ENCODE measurements around the gene LKAAEAR1. TPM values are rescaled to one million over a fixed set of nuclear protein-coding genes. Genes with fewer than 3 reads are reported as not detected.

LKAAEAR1 gene
- total and polyA plus RNA-seq, 2 experiments from 2014 or later: 1.2 TPM; not detected in 1

- TF ChIP-seq EZH2 (IDR thresholded peaks at IDR 0.05; ENCODE audit: borderline replicate concordance): no peak
- TF ChIP-seq CTCF (IDR thresholded peaks at IDR 0.05; ENCODE audit: poor library complexity): no peak
- no peak for TF ChIP-seq EZH2phosphoT487 (IDR thresholded peaks at IDR 0.05; ENCODE audit: low read depth, severe bottlenecking, unreplicated experiment)
- peaks cover 8% of the 10 kb centered on the region for H3K4me1 ChIP-seq (ENCODE audit: insufficient read depth)
- no peak for DNase-seq (ENCODE audit: low spot score)
- H3K9me3 ChIP-seq (ENCODE audit: low read depth): no peaks in the 10 kb centered on the region
- peaks cover 35% of the 10 kb centered on the region for H3K27me3 ChIP-seq
- no peaks in the 10 kb centered on the region for H4K20me1 ChIP-seq (ENCODE audit: insufficient read depth, poor library complexity, severe bottlenecking)
- H3K4me2 ChIP-seq: no peak overlapping the region
- no peaks in the 10 kb centered on the region for H3K79me2 ChIP-seq
- H3K9me2 ChIP-seq (replicated peaks; ENCODE audit: insufficient read depth): no peaks in the 10 kb centered on the region
- no peak overlapping the region for H3K4me3 ChIP-seq
- H3K36me3 ChIP-seq (replicated peaks; ENCODE audit: insufficient read depth, low read depth): no peaks in the 10 kb centered on the region
- no peak overlapping the region for H3K27ac ChIP-seq
- WGBS (ENCODE audit: low lambda C conversion rate, missing lambda C conversion rate): 93% methylated on average over 16 of the region's 25 CpGs
- H2AFZ ChIP-seq: no peak overlapping the region
These were observed 20.7 kb upstream of the LKAAEAR1 start for GRCh38 chr20:64104667-64105451.

GRCh38 chr20:64103871-64104666 is 19.9 kb upstream of the LKAAEAR1 start:
- no peak overlapping the region for H3K27ac ChIP-seq
- DNase-seq (ENCODE audit: low spot score): no peak
- WGBS (ENCODE audit: low lambda C conversion rate, missing lambda C conversion rate): 81% methylated on average over 18 of the region's 20 CpGs
- H3K4me1 ChIP-seq (ENCODE audit: insufficient read depth): peaks cover 8% of the 10 kb centered on the region
- H3K4me2 ChIP-seq: no peak overlapping the region
- H3K27me3 ChIP-seq: peaks cover 35% of the 10 kb centered on the region
- H3K9me3 ChIP-seq (ENCODE audit: low read depth): no peaks in the 10 kb centered on the region
- H3K79me2 ChIP-seq: no peaks in the 10 kb centered on the region
- no peaks in the 10 kb centered on the region for H3K36me3 ChIP-seq (replicated peaks; ENCODE audit: insufficient read depth, low read depth)
- no peak overlapping the region for H3K4me3 ChIP-seq
- TF ChIP-seq CTCF (IDR thresholded peaks at IDR 0.05; ENCODE audit: poor library complexity): no peak
- no peak for TF ChIP-seq EZH2 (IDR thresholded peaks at IDR 0.05; ENCODE audit: borderline replicate concordance)
- TF ChIP-seq EZH2phosphoT487 (IDR thresholded peaks at IDR 0.05; ENCODE audit: low read depth, severe bottlenecking, unreplicated experiment): no peak
- no peaks in the 10 kb centered on the region for H3K9me2 ChIP-seq (replicated peaks; ENCODE audit: insufficient read depth)
- H4K20me1 ChIP-seq (ENCODE audit: insufficient read depth, poor library complexity, severe bottlenecking): no peaks in the 10 kb centered on the region
- no peak overlapping the region for H2AFZ ChIP-seq

GRCh38 chr20:64102647-64103354 is 18.6 kb upstream of the LKAAEAR1 start:
- H3K4me1 ChIP-seq (ENCODE audit: insufficient read depth): peaks cover 8% of the 10 kb centered on the region
- H3K9me3 ChIP-seq (ENCODE audit: low read depth): no peaks in the 10 kb centered on the region
- no peak for TF ChIP-seq EZH2 (IDR thresholded peaks at IDR 0.05; ENCODE audit: borderline replicate concordance)
- no peak for TF ChIP-seq EZH2phosphoT487 (IDR thresholded peaks at IDR 0.05; ENCODE audit: low read depth, severe bottlenecking, unreplicated experiment)
- no peak for TF ChIP-seq CTCF (IDR thresholded peaks at IDR 0.05; ENCODE audit: poor library complexity)
- H3K4me3 ChIP-seq: no peak overlapping the region
- peak overlapping the region; percentile 91 for H3K4me2 ChIP-seq
- no peak overlapping the region for H2AFZ ChIP-seq
- H3K27me3 ChIP-seq: peaks cover 35% of the 10 kb centered on the region
- no peaks in the 10 kb centered on the region for H3K36me3 ChIP-seq (replicated peaks; ENCODE audit: insufficient read depth, low read depth)
- 23% methylated on average over 28 of the region's 30 CpGs for WGBS (ENCODE audit: low lambda C conversion rate, missing lambda C conversion rate)
- DNase-seq (ENCODE audit: low spot score): peak; percentile 37
- no peak overlapping the region for H3K27ac ChIP-seq
- H4K20me1 ChIP-seq (ENCODE audit: insufficient read depth, poor library complexity, severe bottlenecking): no peaks in the 10 kb centered on the region
- H3K79me2 ChIP-seq: no peaks in the 10 kb centered on the region
- H3K9me2 ChIP-seq (replicated peaks; ENCODE audit: insufficient read depth): no peaks in the 10 kb centered on the region

Measured in hepatocyte (in vitro differentiated cells).